ENCODE measurements around the gene SUGCT. TPM values are rescaled to one million over a fixed set of nuclear protein-coding genes. Genes with fewer than 3 reads are reported as not detected.

The SUGCT gene
- total and polyA plus RNA-seq, 2 of the 13 experiments (the other 11 are each of a cell fraction or from before 2014, with no cell fraction given) = 10.1 to 22.2 TPM

- TF ChIP-seq, protein P1, sequence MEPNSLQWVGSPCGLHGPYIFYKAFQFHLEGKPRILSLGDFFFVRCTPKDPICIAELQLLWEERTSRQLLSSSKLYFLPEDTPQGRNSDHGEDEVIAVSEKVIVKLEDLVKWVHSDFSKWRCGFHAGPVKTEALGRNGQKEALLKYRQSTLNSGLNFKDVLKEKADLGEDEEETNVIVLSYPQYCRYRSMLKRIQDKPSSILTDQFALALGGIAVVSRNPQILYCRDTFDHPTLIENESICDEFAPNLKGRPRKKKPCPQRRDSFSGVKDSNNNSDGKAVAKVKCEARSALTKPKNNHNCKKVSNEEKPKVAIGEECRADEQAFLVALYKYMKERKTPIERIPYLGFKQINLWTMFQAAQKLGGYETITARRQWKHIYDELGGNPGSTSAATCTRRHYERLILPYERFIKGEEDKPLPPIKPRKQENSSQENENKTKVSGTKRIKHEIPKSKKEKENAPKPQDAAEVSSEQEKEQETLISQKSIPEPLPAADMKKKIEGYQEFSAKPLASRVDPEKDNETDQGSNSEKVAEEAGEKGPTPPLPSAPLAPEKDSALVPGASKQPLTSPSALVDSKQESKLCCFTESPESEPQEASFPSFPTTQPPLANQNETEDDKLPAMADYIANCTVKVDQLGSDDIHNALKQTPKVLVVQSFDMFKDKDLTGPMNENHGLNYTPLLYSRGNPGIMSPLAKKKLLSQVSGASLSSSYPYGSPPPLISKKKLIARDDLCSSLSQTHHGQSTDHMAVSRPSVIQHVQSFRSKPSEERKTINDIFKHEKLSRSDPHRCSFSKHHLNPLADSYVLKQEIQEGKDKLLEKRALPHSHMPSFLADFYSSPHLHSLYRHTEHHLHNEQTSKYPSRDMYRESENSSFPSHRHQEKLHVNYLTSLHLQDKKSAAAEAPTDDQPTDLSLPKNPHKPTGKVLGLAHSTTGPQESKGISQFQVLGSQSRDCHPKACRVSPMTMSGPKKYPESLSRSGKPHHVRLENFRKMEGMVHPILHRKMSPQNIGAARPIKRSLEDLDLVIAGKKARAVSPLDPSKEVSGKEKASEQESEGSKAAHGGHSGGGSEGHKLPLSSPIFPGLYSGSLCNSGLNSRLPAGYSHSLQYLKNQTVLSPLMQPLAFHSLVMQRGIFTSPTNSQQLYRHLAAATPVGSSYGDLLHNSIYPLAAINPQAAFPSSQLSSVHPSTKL (CRISPR knock-in tag; IDR thresholded peaks at IDR 0.05) = no peak
- TF ChIP-seq, protein P2, sequence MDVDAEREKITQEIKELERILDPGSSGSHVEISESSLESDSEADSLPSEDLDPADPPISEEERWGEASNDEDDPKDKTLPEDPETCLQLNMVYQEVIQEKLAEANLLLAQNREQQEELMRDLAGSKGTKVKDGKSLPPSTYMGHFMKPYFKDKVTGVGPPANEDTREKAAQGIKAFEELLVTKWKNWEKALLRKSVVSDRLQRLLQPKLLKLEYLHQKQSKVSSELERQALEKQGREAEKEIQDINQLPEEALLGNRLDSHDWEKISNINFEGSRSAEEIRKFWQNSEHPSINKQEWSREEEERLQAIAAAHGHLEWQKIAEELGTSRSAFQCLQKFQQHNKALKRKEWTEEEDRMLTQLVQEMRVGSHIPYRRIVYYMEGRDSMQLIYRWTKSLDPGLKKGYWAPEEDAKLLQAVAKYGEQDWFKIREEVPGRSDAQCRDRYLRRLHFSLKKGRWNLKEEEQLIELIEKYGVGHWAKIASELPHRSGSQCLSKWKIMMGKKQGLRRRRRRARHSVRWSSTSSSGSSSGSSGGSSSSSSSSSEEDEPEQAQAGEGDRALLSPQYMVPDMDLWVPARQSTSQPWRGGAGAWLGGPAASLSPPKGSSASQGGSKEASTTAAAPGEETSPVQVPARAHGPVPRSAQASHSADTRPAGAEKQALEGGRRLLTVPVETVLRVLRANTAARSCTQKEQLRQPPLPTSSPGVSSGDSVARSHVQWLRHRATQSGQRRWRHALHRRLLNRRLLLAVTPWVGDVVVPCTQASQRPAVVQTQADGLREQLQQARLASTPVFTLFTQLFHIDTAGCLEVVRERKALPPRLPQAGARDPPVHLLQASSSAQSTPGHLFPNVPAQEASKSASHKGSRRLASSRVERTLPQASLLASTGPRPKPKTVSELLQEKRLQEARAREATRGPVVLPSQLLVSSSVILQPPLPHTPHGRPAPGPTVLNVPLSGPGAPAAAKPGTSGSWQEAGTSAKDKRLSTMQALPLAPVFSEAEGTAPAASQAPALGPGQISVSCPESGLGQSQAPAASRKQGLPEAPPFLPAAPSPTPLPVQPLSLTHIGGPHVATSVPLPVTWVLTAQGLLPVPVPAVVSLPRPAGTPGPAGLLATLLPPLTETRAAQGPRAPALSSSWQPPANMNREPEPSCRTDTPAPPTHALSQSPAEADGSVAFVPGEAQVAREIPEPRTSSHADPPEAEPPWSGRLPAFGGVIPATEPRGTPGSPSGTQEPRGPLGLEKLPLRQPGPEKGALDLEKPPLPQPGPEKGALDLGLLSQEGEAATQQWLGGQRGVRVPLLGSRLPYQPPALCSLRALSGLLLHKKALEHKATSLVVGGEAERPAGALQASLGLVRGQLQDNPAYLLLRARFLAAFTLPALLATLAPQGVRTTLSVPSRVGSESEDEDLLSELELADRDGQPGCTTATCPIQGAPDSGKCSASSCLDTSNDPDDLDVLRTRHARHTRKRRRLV (CRISPR knock-in tag; IDR thresholded peaks at IDR 0.05) = no peak
- TF ChIP-seq ZNF251 (CRISPR knock-in tag; IDR thresholded peaks at IDR 0.05) = no peak
Measured at GRCh38 chr7:40102897-40103296, 31.9 kb upstream of the SUGCT start (continued).
